Keratinocyte (primary cell): ENCODE data around the gene TAMM41.

Experiments
- CTCF ChIP-seq, 3 experiments: IDR thresholded peaks in 1 of 3; conservative IDR thresholded peaks in 1 of 3; optimal IDR thresholded peaks in 1 of 3; 2 replicates in 2 of 3; 3 replicates in 1 of 3; pipeline versions ENCODE3 to v1.5.1; 2011; ENCODE audit warnings: low read length in 3 of 3, mild to moderate bottlenecking in 3 of 3, moderate library complexity in 2 of 3, control low read depth in 1 of 3, inconsistent platforms in 1 of 3; ENCODE audit not compliant: insufficient read depth in 2 of 3; ENCODE audit errors: extremely low read depth in 1 of 3
- EZH2 ChIP-seq: IDR thresholded peaks from one replicate; pipeline ENCODE4 v1.6.1; 2012; ENCODE audit warnings: inconsistent platforms, mild to moderate bottlenecking, low read length, moderate library complexity

- no peak for TF ChIP-seq CTCF (optimal IDR thresholded peaks at IDR 0.05 in 1 of 3, IDR thresholded peaks at IDR 0.05 in 1 of 3, conservative IDR thresholded peaks at IDR 0.05 in 1 of 3; ENCODE audit: extremely low read depth in 1 of 3, insufficient read depth in 2 of 3, low read length in 3 of 3)
- no peak for TF ChIP-seq EZH2
These were observed 41.0 kb downstream of the TAMM41 start for GRCh38 chr3:11805716-11806115.
